Left lobe of liver (tissue), 2 donors: ENCODE results near the gene TMEM106A. TPM values are rescaled to one million over a fixed set of nuclear protein-coding genes. Genes with fewer than 3 reads are reported as not detected.
"Not testable (repeated sequence)": the region's sequence is repeated elsewhere in the genome, so short reads cannot be mapped to it uniquely, and the experiment has no call there.

Source experiments
- ATAC-seq: fragments of 200-7000 bp; cut with Tn5 transposase; one replicate; pipeline ENCODE4 v1.9.1; 2020; ENCODE audit warnings: mild to moderate bottlenecking, moderate library complexity
- DNase-seq: peaks from one replicate; pipeline ENCODE4 v3.0.0-alpha.2; 2020; ENCODE audit warnings: low spot score
- total RNA-seq: library from RNA; stranded (reverse); gene quantifications from one replicate; pipeline ENCODE4 v1.2.1, GENCODE V29; 2021
- donor health status: DM: no; HTN: no; CAD: no; lungs with moderate emphysema.
- donor health status: DM: no; HTN: yes; CAD: no.

The TMEM106A gene
- 2.1 TPM for total RNA-seq

- DNase-seq (peak; percentile 68), ATAC-seq (peak; percentile 72)
Measured at GRCh38 chr17:43211480-43212402, at the start of gene TMEM106A. TMEM106A (plus strand) TSS chr17:43211875; CDS start chr17:43213042, 1,167 bp downstream.

- ATAC-seq, DNase-seq: not testable (repeated sequence)
Measured at GRCh38 chr17:43165971-43166370, 45.7 kb upstream of the TMEM106A start.

- peak; percentile 77 for ATAC-seq
- peak; percentile 78 for DNase-seq
Measured at GRCh38 chr17:43169561-43170139, 42.0 kb upstream of the TMEM106A start.

GRCh38 chr17:43170140-43170765 lies 41.4 kb upstream of the TMEM106A start:
- ATAC-seq: peak; percentile 73

GRCh38 chr17:43170766-43171585 lies 40.7 kb upstream of the TMEM106A start, which contains the start of gene NBR1:
NBR1 (plus strand) TSS chr17:43171214; CDS start chr17:43175800, 4,586 bp downstream.
- DNase-seq (peak; percentile 98), ATAC-seq (peak; percentile 82)

More at GRCh38 chr17:43170140-43170765, 41.4 kb upstream of the TMEM106A start:
- peak; percentile 86 for DNase-seq

GRCh38 chr17:43171586-43172487 lies 39.8 kb upstream of the TMEM106A start:
- DNase-seq: no peak

GRCh38 chr17:43175213-43176118 lies 36.2 kb upstream of the TMEM106A start:
- DNase-seq: no peak

More at GRCh38 chr17:43171586-43172487, 39.8 kb upstream of the TMEM106A start:
- ATAC-seq: no peak

GRCh38 chr17:43176119-43176570 lies 35.5 kb upstream of the TMEM106A start:
- DNase-seq (no peak), ATAC-seq (peak; percentile 84)

More at GRCh38 chr17:43175213-43176118, 36.2 kb upstream of the TMEM106A start:
- no peak for ATAC-seq

- ATAC-seq (no peak), DNase-seq (no peak)
Measured at GRCh38 chr17:43183921-43184320, 27.8 kb upstream of the TMEM106A start.

- not testable (repeated sequence) for DNase-seq, ATAC-seq
Measured at GRCh38 chr17:43186656-43187055, 25.0 kb upstream of the TMEM106A start.

GRCh38 chr17:43193251-43193650 lies 18.4 kb upstream of the TMEM106A start:
- DNase-seq: no peak
- no peak for ATAC-seq

- DNase-seq (no peak), ATAC-seq (no peak)
Measured at GRCh38 chr17:43199633-43200032, 12.0 kb upstream of the TMEM106A start.

GRCh38 chr17:43200127-43200526 lies 11.5 kb upstream of the TMEM106A start:
- ATAC-seq (no peak), DNase-seq (no peak)

- DNase-seq, ATAC-seq: not testable (repeated sequence)
Measured at GRCh38 chr17:43203013-43203412, 8.7 kb upstream of the TMEM106A start.

GRCh38 chr17:43210576-43210975 lies 1.1 kb upstream of the TMEM106A start:
- no peak for DNase-seq
- no peak for ATAC-seq

GRCh38 chr17:43211123-43211479 lies 574 bp upstream of the TMEM106A start:
- DNase-seq (no peak), ATAC-seq (no peak)

- peak; percentile 2 for ATAC-seq
Measured at GRCh38 chr17:43212641-43213490, 1.2 kb downstream of the TMEM106A start.

More at GRCh38 chr17:43212641-43213490, 1.2 kb downstream of the TMEM106A start:
- DNase-seq: no peak
